Spleen (tissue), 11 donors: ENCODE data around the gene YWHAG. TPM values are rescaled to one million over a fixed set of nuclear protein-coding genes. Genes with fewer than 3 reads are reported as not detected.

Experiments
- DNase-seq: peaks from one replicate; pipeline ENCODE4 v3.0.0-alpha.2; 2020
- H3K27ac ChIP-seq, 8 donors: fragments of 200-600 bp; sonication (generic) in 7 of 8; 1 replicate in 4 of 8; 2 replicates in 4 of 8; pipeline versions ENCODE4 v1.5.0 to v1.8.0; 2016 to 2021; ENCODE audit warnings: inconsistent platforms in 4 of 8, mild to moderate bottlenecking in 4 of 8, moderate library complexity in 1 of 8
- H3K27me3 ChIP-seq, 7 donors: fragments of 200-600 bp; sonication (generic) in 6 of 7; replicated peaks in 1 of 7; 1 replicate in 4 of 7; 2 replicates in 3 of 7; pipeline versions ENCODE4 v1.5.0 to v1.8.0; 2016 to 2021; ENCODE audit warnings: inconsistent platforms in 3 of 7, mild to moderate bottlenecking in 1 of 7
- H3K36me3 ChIP-seq, 6 donors: fragments of 200-600 bp; sonication (generic) in 5 of 6; 1 replicate in 4 of 6; 2 replicates in 2 of 6; pipeline versions ENCODE4 v1.5.0 to v1.8.0; 2016 to 2021; ENCODE audit warnings: inconsistent platforms in 2 of 6
- H3K4me1 ChIP-seq, 6 donors: fragments of 200-600 bp; sonication (generic) in 5 of 6; 1 replicate in 3 of 6; 2 replicates in 3 of 6; pipeline versions ENCODE4 v1.5.0 to v1.8.0; 2016 to 2021; ENCODE audit warnings: inconsistent platforms in 3 of 6
- H3K4me3 ChIP-seq, 8 donors: fragments of 200-600 bp; sonication (generic) in 7 of 8; 1 replicate in 4 of 8; 2 replicates in 4 of 8; pipeline versions ENCODE4 v1.5.0 to v1.8.0; 2016 to 2021; ENCODE audit warnings: inconsistent platforms in 4 of 8, mild to moderate bottlenecking in 4 of 8, moderate library complexity in 2 of 8
- H3K9me3 ChIP-seq, 8 donors: fragments of 200-600 bp; sonication (generic) in 7 of 8; 1 replicate in 4 of 8; 2 replicates in 4 of 8; pipeline versions ENCODE4 v1.5.0 to v1.8.0; 2016 to 2021; ENCODE audit warnings: inconsistent platforms in 4 of 8
- CTCF ChIP-seq, 11 experiments: fragments of 200-600 bp in 7 of 11; fragments of 450-650 bp in 4 of 11; sonication (generic) in 4 of 11; IDR thresholded peaks in 8 of 11; conservative IDR thresholded peaks in 3 of 11; 1 replicate in 7 of 11; 2 replicates in 4 of 11; pipeline versions ENCODE4 v1.4.0 to v1.8.0; 2016 to 2021; ENCODE audit warnings: antibody characterized with exemption in 11 of 11, inconsistent platforms in 4 of 11, mild to moderate bottlenecking in 1 of 11
- POLR2A ChIP-seq, 3 donors: fragments of 450-650 bp; IDR thresholded peaks; one replicate each; pipeline ENCODE4 v1.5.1; 2017; ENCODE audit warnings: antibody characterized with exemption in 3 of 3, mild to moderate bottlenecking in 1 of 3
- POLR2AphosphoS5 ChIP-seq, 3 donors: sonication (generic); formaldehyde crosslinking; IDR thresholded peaks; one replicate each; pipeline ENCODE4 v1.5.1; 2017; ENCODE audit warnings: antibody characterized with exemption in 3 of 3
- WGBS, 5 donors: extraction: QIAGEN DNeasy Blood & Tissue Kit in 3 of 5; methylation state at CpG; one replicate each; pipeline versions ENCODE4 v1.1.5 to v1.1.7; 2013 to 2018; 5-methylcytosine and 5-hydroxymethylcytosine counted together
- intact Hi-C: fragments of 100-400 bp; cut with DNase I; formaldehyde crosslinking; loops from one replicate; pipeline ENCODE4 v1.15.0; 2023; ENCODE audit warnings: low total_unique reads
- polyA plus RNA-seq, 3 donors: library from polyadenylated mRNA; stranded (reverse); fragments of 200-250 nt; gene quantifications; one replicate each; pipeline ENCODE4 v1.2.1, GENCODE V29; 2013
- total RNA-seq, 7 donors: library from RNA; depleted of rRNA in 3 of 7; stranded (reverse); fragments of >200 nt in 3 of 7; fragmentation: NEBNext Ultra II Directional in 4 of 7; extraction: Animal tissue kit (Norgen Biotek cat#: 25700) in 4 of 7; gene quantifications; one replicate each; pipeline versions ENCODE4 v1.1.0 to v1.2.1, GENCODE V29; 2016 to 2021
- donor health status: healthy with polysubstance abuse.
- donor health status: DM: no; HTN: no; CAD: no; lungs with moderate emphysema.
- donor health status: DM: no; HTN: no; CAD: no.
- donor health status: Bipolar disorder and iron deficiency.
- donor health status: healthy.
- donor health status: DM: no; HTN: no; CAD: no.
- donor health status: DM: yes; HTN: yes; CAD: no.

The YWHAG gene
- total and polyA plus RNA-seq, 10 donors = 19.7 to 108 (median 70.4) TPM

- H3K4me1 ChIP-seq = peaks cover 20 to 93% (median 54%) of the 10 kb centered on the region in 6 donors
- DNase-seq = no peak
- intact Hi-C loops = no loop called here
- peak overlapping the region in 3 of 8 donors; percentile 1 to 28 (median 6) for H3K27ac ChIP-seq
- 62 to 85% (median 74%) methylated on average over 5 of the region's 5 CpGs for WGBS, 5 donors
- no peak for TF ChIP-seq POLR2AphosphoS5 (IDR thresholded peaks at IDR 0.05)
- TF ChIP-seq CTCF (IDR thresholded peaks at IDR 0.05 in 8 of 11, conservative IDR thresholded peaks at IDR 0.05 in 3 of 11) = no peak
- no peak for TF ChIP-seq POLR2A (IDR thresholded peaks at IDR 0.05)
- no peaks in the 10 kb centered on the region for H3K27me3 ChIP-seq
- H3K4me3 ChIP-seq = no peak overlapping the region
- peaks cover 3 to 91% (median 35%) of the 10 kb centered on the region in 6 donors for H3K36me3 ChIP-seq
- H3K9me3 ChIP-seq = no peaks in the 10 kb centered on the region
These were observed 16.6 kb downstream of the YWHAG start for GRCh38 chr7:76342222-76342621.

GRCh38 chr7:76340617-76341131, 18.1 kb downstream of the YWHAG start:
- intact Hi-C loops = no loop called here
- Histone ChIP-seq H3K4me3 (no peak overlapping the region), H3K4me1 (peaks cover 12 to 90% (median 46%) of the 10 kb centered on the region in 6 donors), H3K27me3 (no peaks in the 10 kb centered on the region), H3K36me3 (peaks cover 0 to 91% (median 23%) of the 10 kb centered on the region in 6 donors), H3K27ac (peak overlapping the region in 3 of 8 donors; percentile 36 to 50 (median 44)), H3K9me3 (no peaks in the 10 kb centered on the region)
- no peak for DNase-seq
- 61 to 92% (median 77%) methylated on average over 3 of the region's 3 CpGs for WGBS, 5 donors
- TF ChIP-seq POLR2AphosphoS5 (IDR thresholded peaks at IDR 0.05) (peak in 1 of 3 donors; percentile 11), POLR2A (IDR thresholded peaks at IDR 0.05) (no peak), CTCF (IDR thresholded peaks at IDR 0.05 in 8 of 11, conservative IDR thresholded peaks at IDR 0.05 in 3 of 11) (no peak)

GRCh38 chr7:76338298-76339084, 20.3 kb downstream of the YWHAG start:
- Histone ChIP-seq H3K36me3 (peaks cover 0 to 77% (median 5%) of the 10 kb centered on the region in 6 donors), H3K27me3 (no peaks in the 10 kb centered on the region), H3K4me1 (peaks cover 18 to 96% (median 58%) of the 10 kb centered on the region in 6 donors), H3K9me3 (no peaks in the 10 kb centered on the region), H3K4me3 (no peak overlapping the region), H3K27ac (peak overlapping the region in 5 of 8 donors; percentile 17 to 53 (median 27))
- WGBS, 5 donors = 59 to 74% (median 61%) methylated on average over 9 of the region's 9 CpGs
- DNase-seq = no peak
- intact Hi-C loops = no loop called here
- TF ChIP-seq POLR2A (IDR thresholded peaks at IDR 0.05) (no peak), POLR2AphosphoS5 (IDR thresholded peaks at IDR 0.05) (no peak), CTCF (IDR thresholded peaks at IDR 0.05 in 8 of 11, conservative IDR thresholded peaks at IDR 0.05 in 3 of 11) (no peak)

GRCh38 chr7:76337147-76337546, 21.6 kb downstream of the YWHAG start:
- 79 to 91% (median 86%) methylated on average over 6 of the region's 6 CpGs for WGBS, 5 donors
- intact Hi-C loops = no loop called here
- Histone ChIP-seq H3K36me3 (peaks cover 0 to 63% (median 0%) of the 10 kb centered on the region in 6 donors), H3K27ac (peak overlapping the region in 2 of 8 donors; percentile 36 to 45), H3K4me3 (no peak overlapping the region), H3K27me3 (no peaks in the 10 kb centered on the region), H3K4me1 (peaks cover 29 to 96% (median 64%) of the 10 kb centered on the region in 6 donors), H3K9me3 (no peaks in the 10 kb centered on the region)
- TF ChIP-seq POLR2A (IDR thresholded peaks at IDR 0.05) (no peak), CTCF (IDR thresholded peaks at IDR 0.05 in 8 of 11, conservative IDR thresholded peaks at IDR 0.05 in 3 of 11) (no peak), POLR2AphosphoS5 (IDR thresholded peaks at IDR 0.05) (no peak)
- DNase-seq = no peak
